ENCODE data around the gene ANKRD45. TPM values are rescaled to one million over a fixed set of nuclear protein-coding genes. Genes with fewer than 3 reads are reported as not detected.

ANKRD45 gene
- total RNA-seq, 1 experiment from 2014 or later = 0.73 TPM

GRCh38 chr1:173581383-173582079 lies 88.1 kb downstream of the ANKRD45 start:
- no peak for TF ChIP-seq EZH2 (IDR thresholded peaks at IDR 0.05; ENCODE audit: borderline replicate concordance, low read depth, low read length, poor library complexity, severe bottlenecking)
- TF ChIP-seq, protein P1, sequence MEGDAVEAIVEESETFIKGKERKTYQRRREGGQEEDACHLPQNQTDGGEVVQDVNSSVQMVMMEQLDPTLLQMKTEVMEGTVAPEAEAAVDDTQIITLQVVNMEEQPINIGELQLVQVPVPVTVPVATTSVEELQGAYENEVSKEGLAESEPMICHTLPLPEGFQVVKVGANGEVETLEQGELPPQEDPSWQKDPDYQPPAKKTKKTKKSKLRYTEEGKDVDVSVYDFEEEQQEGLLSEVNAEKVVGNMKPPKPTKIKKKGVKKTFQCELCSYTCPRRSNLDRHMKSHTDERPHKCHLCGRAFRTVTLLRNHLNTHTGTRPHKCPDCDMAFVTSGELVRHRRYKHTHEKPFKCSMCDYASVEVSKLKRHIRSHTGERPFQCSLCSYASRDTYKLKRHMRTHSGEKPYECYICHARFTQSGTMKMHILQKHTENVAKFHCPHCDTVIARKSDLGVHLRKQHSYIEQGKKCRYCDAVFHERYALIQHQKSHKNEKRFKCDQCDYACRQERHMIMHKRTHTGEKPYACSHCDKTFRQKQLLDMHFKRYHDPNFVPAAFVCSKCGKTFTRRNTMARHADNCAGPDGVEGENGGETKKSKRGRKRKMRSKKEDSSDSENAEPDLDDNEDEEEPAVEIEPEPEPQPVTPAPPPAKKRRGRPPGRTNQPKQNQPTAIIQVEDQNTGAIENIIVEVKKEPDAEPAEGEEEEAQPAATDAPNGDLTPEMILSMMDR (conservative IDR thresholded peaks at IDR 0.05; ENCODE audit: low read depth, low read length) = no peak
- POLR2A ChIA-PET (ENCODE audit: low non-redundant PET) = no interaction called here
- Histone ChIP-seq H3K4me3 (ENCODE audit: low read depth, low read length, poor library complexity, severe bottlenecking) (no peak overlapping the region), H3K27me3 (replicated peaks; ENCODE audit: insufficient read depth, low read depth, low read length, poor library complexity) (no peaks in the 10 kb centered on the region), H3K9me3 (ENCODE audit: low read depth, low read length, poor library complexity, severe bottlenecking) (no peaks in the 10 kb centered on the region), H3K27ac (ENCODE audit: low read depth, low read length, poor library complexity, severe bottlenecking) (no peak overlapping the region), H3K36me3 (ENCODE audit: insufficient read depth, low read length, poor library complexity, severe bottlenecking) (no peaks in the 10 kb centered on the region), H3K4me1 (ENCODE audit: insufficient read depth, low read length, poor library complexity, severe bottlenecking) (no peaks in the 10 kb centered on the region)
- CTCF ChIA-PET = no interaction called here
- intact Hi-C loops (cut with micrococcal nuclease; ENCODE audit: unreplicated experiment) = no loop called here
- DNase-seq (ENCODE audit: low spot score) = no peak
- BruUV-seq (replicated peaks) = no TSS peak

- ChIA-PET CTCF (no interaction called here), POLR2A (ENCODE audit: low non-redundant PET) (no interaction called here)
- no peaks in the 10 kb centered on the region for H3K36me3 ChIP-seq (ENCODE audit: insufficient read depth, low read length, poor library complexity, severe bottlenecking)
- no peaks in the 10 kb centered on the region for H3K9me3 ChIP-seq (ENCODE audit: low read depth, low read length, poor library complexity, severe bottlenecking)
- no peak for DNase-seq (ENCODE audit: low spot score)
- no TSS peak for BruUV-seq (replicated peaks)
- H3K27ac ChIP-seq (ENCODE audit: low read depth, low read length, poor library complexity, severe bottlenecking) = no peak overlapping the region
- TF ChIP-seq EZH2 (IDR thresholded peaks at IDR 0.05; ENCODE audit: borderline replicate concordance, low read depth, low read length, poor library complexity, severe bottlenecking) = no peak
- TF ChIP-seq, protein P1 (conservative IDR thresholded peaks at IDR 0.05; ENCODE audit: low read depth, low read length) = no peak
- H3K4me3 ChIP-seq (ENCODE audit: low read depth, low read length, poor library complexity, severe bottlenecking) = no peak overlapping the region
- H3K4me1 ChIP-seq (ENCODE audit: insufficient read depth, low read length, poor library complexity, severe bottlenecking) = no peaks in the 10 kb centered on the region
- intact Hi-C loops (cut with micrococcal nuclease; ENCODE audit: unreplicated experiment) = no loop called here
- H3K27me3 ChIP-seq (replicated peaks; ENCODE audit: insufficient read depth, low read depth, low read length, poor library complexity) = no peaks in the 10 kb centered on the region
Observed at GRCh38 chr1:173580658-173581057, 89.0 kb downstream of the ANKRD45 start.

DNA sequence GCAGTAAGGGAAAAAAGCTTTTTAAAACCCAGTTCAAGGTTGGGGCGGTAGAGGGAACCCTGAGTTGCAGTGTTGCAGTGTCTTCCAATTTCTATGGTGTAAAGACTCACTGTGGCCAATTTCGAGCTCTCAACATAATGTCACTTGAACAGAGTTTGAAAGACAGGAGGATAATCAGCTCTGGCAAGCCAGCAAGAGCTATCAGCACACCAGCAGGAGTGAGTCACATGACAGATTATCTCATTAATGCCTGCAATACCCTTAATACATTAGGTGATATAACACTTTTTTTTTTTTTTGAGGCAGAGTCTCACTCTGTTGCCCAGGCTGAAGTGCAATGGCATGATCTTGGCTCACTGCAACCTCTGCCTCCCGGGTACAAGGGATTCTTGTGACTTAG lies 89.6 kb downstream of the ANKRD45 start:
- no peak for TF ChIP-seq EZH2 (IDR thresholded peaks at IDR 0.05; ENCODE audit: borderline replicate concordance, low read depth, low read length, poor library complexity, severe bottlenecking)
- TF ChIP-seq, protein P1 (conservative IDR thresholded peaks at IDR 0.05; ENCODE audit: low read depth, low read length) = no peak
- intact Hi-C loops (cut with micrococcal nuclease; ENCODE audit: unreplicated experiment) = no loop called here
- no peak overlapping the region for H3K4me3 ChIP-seq (ENCODE audit: low read depth, low read length, poor library complexity, severe bottlenecking)
- H3K27me3 ChIP-seq (replicated peaks; ENCODE audit: insufficient read depth, low read depth, low read length, poor library complexity) = no peaks in the 10 kb centered on the region
- no peaks in the 10 kb centered on the region for H3K36me3 ChIP-seq (ENCODE audit: insufficient read depth, low read length, poor library complexity, severe bottlenecking)
- no TSS peak for BruUV-seq (replicated peaks)
- DNase-seq (ENCODE audit: low spot score) = no peak
- H3K9me3 ChIP-seq (ENCODE audit: low read depth, low read length, poor library complexity, severe bottlenecking) = no peaks in the 10 kb centered on the region
- H3K4me1 ChIP-seq (ENCODE audit: insufficient read depth, low read length, poor library complexity, severe bottlenecking) = no peaks in the 10 kb centered on the region
- POLR2A ChIA-PET (ENCODE audit: low non-redundant PET) = no interaction called here
- no peak overlapping the region for H3K27ac ChIP-seq (ENCODE audit: low read depth, low read length, poor library complexity, severe bottlenecking)
- CTCF ChIA-PET = interaction anchor here (0.7 kb wide), 1 partner anchor 1206 kb away, joined by 5 read pairs; no protein-coding TSS in a partner anchor

Data from A673 (cell line).